Glomerular endothelial cell (primary cell): ENCODE results near the gene EAF2. TPM values are rescaled to one million over a fixed set of nuclear protein-coding genes. Genes with fewer than 3 reads are reported as not detected.

ENCODE experiments used
- DNase-seq: peaks from one replicate; pipeline ENCODE4 v3.0.0-alpha.2; 2011; ENCODE audit warnings: low read depth, low spot score; ENCODE audit errors: extremely low read depth
- total RNA-seq: library from RNA; depleted of rRNA; stranded (reverse); fragments of >200 nt; gene quantifications from 2 replicates; pipeline ENCODE4 v1.2.3, GENCODE V29; 2015

Gene EAF2
- 1.4 and 3.1 TPM in 2 replicates for total RNA-seq

GRCh38 chr3:121834671-121835464, at the start of gene EAF2, which contains the start of gene IQCB1:
TSS of gene EAF2 (plus strand) at chr3:121835209. CDS start at chr3:121835286, 77 bp downstream.
TSS of gene IQCB1 (minus strand) at chr3:121835060. CDS start at chr3:121828960, 6,100 bp downstream.
- peak; percentile 75 for DNase-seq

DNA sequence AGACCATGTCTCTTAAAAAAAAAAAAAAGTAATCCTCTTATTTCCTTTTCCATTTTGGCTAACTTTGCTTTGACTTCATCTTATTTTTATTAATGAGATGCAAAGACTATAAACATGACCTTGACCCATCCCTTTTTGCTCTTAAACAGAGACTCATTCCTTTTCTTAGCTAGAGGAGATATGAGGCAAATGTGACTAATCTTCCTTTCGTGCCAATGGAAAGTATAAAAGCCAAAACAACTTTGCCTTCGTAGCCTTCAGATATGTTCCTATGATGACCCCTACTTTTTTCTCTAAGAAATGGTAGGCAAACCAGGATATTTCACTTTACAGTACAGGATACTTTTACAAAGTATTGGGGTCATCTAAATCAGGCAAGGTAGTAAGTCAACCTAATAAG, 48.5 kb upstream of the EAF2 start:
- no peak for DNase-seq

GRCh38 chr3:121793078-121793477, 41.9 kb upstream of the EAF2 start:
- DNase-seq = no peak

- DNase-seq = no peak
Observed at GRCh38 chr3:121794264-121794983, 40.6 kb upstream of the EAF2 start.

DNA sequence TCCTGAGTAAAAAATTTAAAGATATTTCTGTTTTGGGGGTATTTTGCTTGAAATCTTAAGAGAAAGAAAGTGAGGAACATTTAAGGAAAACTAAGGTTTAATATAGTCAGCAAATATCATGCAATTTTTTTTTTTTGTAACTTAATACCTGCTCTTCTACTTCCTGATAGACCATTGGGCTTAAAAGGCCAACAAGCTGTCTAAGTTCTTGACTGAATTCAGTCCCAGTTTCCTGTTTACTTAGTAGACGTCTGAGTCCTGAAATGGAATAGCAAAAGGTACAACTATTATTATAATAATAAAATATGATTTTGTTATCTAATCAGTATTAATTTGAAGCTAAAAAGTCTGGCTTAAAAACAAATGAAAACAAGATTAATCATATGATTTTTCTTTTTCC, 38.0 kb upstream of the EAF2 start:
- DNase-seq = no peak

- DNase-seq = no peak
Observed at GRCh38 chr3:121800906-121801305, 34.1 kb upstream of the EAF2 start.

DNA sequence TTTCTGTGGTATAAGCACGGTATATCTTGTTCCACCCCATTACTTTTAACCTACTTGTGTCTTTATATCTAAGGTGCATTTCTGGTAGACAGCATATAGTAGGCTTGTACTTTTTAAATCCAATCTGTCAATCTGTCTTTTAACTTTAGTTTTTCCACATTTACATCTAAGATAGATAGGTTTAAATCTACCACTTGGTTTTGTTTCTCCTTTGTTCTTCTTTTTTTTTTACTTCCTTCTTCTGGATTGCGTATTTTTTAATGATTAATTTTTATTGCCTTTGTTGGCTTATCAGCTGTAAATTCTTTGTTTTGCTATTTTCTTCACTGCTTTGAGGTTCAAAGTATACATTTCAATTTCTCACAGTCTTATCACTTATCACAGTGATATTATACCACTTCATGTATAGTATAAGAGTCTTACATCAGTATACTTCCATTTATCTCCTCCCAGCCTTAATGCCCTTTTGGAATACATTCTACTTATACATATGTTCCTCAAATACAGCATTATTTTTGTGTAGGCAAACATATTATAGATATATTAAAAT, 31.2 kb upstream of the EAF2 start:
- no peak for DNase-seq

- no peak for DNase-seq
Observed at GRCh38 chr3:121809249-121809648, 25.8 kb upstream of the EAF2 start.

GRCh38 chr3:121817753-121818152, 17.3 kb upstream of the EAF2 start:
- no peak for DNase-seq

DNA sequence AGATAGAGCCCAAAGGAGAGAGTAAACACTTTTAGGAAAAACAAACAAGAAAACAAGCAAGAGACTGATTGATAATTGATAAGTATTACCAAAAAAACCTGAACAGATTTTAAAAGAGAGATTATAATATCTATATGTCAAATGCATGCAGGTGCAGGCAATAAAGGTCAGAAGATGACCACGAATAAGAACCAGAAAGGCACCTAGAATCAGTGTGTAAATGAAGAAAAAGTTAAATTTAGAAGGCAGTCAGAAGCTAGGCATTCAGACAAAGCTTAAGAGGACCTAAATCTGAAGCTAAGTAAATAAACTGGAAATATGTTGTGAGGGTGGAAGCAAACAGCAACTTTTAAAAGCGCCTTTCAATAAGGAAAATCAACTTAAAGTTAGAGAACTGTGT, 16.4 kb upstream of the EAF2 start:
- no peak for DNase-seq

DNA sequence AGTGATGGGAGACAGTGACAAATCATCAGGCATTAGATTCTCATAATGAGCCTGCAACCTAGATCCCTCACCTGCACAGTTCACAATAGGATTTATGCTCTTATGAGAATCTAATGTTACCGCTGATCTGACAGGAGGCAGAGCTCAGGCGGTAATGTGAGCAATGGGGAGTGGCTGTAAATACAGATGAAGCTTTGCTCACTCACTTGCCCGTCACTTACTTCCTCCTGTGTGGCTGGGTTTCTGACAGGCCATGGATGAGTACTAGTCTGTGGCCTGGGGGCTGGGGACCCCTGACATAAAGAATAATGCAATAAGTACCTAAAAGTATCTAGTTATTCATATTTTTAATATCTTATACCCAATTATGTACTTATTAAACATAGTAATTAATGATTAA, 15.8 kb upstream of the EAF2 start:
- DNase-seq = no peak

- DNase-seq = no peak
Observed at GRCh38 chr3:121821421-121822199, 13.4 kb upstream of the EAF2 start.

- DNase-seq = no peak
Observed at GRCh38 chr3:121822973-121823372, 12.0 kb upstream of the EAF2 start.

DNA sequence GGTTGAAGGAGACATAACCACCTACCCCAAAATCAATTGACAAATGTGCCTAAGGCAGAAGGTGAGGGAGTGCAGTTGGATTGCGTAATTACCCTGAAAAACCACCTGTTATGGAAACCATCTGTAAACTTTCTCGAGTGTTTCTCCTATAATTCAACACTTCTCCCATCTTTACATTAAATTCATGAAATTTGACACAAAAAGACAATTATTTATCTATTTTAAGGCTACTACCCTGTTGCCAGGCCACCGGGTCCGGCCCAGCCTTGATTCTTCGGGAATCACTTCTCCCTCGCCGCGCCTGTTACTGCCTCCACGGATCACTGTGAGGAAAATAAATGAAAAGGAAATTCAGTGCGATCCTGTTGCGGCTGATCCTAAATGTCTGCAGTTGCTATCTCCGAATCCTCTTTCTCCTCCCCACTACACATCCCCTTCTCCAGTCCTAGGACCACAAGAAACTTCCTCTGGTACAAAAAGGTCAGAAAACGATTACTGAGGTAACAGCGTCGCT, 795 bp upstream of the EAF2 start:
- DNase-seq = no peak

GRCh38 chr3:121835465-121835801, 424 bp downstream of the EAF2 start:
- DNase-seq = no peak

- DNase-seq = no peak
Observed at GRCh38 chr3:121836064-121836463, 1.1 kb downstream of the EAF2 start.

- DNase-seq = no peak
Observed at GRCh38 chr3:121836481-121836880, 1.5 kb downstream of the EAF2 start.

DNA sequence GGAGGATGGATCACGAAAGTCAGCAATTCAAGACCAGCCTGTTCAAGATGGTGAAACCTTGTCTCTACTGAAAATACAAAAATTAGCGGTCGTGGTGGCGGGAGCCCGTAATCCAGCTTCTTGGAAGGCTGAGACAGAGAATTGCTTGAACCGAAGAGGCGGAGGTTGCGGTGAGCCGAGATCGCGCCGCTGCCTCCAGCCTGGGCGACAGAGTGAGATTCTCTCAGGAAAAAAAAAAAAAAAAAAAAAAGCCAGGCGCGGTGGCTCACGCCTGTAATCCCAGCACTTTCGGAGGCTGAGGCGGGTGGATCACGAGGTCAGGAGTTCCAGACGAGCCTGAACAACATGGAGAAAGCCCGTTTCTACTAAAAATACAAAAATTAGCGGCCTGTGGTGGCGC, 5.0 kb downstream of the EAF2 start:
- DNase-seq = no peak

GRCh38 chr3:121844892-121845291, 9.9 kb downstream of the EAF2 start:
- no peak for DNase-seq

DNA sequence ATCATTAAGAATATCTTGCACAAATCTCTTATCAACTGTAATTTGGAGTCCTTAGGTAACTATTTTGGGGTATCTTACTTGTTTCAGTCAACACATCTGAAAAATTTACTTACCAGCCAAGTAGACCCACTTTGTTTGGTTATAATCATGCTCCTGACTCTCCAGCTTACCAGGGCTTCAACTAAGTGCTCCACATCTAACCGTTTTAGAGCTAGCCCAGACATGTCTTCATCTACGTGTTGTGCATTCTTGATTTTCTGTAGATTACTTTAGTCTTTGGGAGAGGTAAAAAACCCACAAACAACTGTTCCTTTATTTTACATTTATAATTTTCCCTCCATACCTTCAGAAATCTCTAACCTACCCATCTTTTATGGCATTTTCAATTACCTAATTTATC, 17.2 kb downstream of the EAF2 start:
- DNase-seq = no peak

DNA sequence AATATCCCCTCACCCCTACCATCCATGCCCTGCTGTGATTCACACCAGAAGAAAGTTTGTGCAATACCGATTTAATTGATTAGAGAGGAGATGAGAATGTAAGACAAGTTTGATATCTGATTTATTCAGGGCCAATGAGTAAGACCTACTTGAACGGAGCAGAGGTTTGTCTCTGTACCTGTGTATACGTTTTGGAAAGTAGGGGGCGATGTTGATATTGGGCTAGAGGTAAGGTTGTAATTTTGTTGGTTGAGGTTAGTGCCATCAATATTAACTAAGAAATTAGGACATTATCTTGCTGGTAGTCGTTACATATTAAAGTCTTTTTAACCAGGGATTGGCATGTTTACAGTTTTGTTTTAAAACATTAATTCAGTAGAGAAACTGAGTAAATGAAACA, 20.5 kb downstream of the EAF2 start:
- DNase-seq = no peak
